Activated CD4-positive, alpha-beta T cell treated with anti-CD3 and anti-CD28 coated beads for 48 hours (primary cell): ENCODE data around the gene RNF144A.

ENCODE experiments used
- DNase-seq: peaks from one replicate; pipeline ENCODE4 v3.0.0-alpha.2; 2020

Gene RNF144A

DNA sequence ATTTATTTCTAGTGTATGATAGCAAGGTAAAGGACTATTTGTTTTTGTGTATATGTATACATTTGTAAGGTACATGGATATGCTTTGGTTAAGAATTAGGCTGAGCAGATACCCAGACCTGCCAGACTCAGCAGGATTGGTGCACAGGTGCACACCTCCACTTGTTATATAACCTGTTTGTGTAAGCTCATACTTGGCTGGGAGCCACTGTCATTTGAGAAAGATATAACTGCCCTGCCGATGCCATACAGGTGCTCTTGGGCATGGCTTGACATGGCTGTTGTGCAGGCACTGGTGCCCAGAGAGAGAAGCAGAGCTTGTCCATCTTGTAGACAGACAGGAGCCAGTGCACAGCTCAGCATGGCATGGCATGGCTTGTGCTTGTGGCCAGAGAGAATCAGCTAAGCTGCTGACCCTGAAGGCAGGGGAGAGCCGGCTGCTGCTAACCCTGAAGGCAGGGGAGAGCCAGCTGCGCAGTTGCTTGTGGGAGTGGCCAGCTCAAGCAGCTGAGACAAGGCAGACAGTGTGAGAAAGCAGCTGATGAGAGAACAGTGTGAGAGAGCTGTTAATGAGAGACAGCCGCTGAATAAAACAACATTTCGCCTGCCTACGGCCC lies 136.5 kb downstream of the RNF144A start:
- no peak for DNase-seq

DNA sequence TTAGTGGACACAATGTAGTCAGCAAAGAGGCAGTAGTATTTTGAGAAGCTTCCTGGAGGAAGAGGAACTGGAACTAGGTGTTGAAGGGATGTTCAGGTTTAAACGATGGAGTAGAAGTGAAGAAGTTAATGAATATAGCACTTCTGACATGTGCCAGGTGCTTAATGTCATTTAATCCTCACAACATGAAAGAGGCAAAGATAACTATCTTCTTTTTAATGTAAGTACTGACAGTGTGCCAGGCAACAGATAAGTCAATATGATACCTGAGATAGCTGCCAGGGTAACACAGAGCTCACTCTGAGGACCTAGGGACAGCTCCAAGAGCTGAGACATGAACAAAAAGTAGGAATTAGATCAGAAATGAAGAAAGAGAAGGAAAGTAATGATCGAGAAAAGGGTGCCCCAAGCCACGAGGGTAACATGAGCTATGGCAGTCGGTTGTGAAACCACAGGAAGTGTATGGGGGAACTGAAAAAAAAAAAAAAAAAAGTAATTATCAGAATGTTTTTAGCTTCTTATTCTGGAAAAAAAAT lies 140.7 kb downstream of the RNF144A start:
- no peak for DNase-seq

DNA sequence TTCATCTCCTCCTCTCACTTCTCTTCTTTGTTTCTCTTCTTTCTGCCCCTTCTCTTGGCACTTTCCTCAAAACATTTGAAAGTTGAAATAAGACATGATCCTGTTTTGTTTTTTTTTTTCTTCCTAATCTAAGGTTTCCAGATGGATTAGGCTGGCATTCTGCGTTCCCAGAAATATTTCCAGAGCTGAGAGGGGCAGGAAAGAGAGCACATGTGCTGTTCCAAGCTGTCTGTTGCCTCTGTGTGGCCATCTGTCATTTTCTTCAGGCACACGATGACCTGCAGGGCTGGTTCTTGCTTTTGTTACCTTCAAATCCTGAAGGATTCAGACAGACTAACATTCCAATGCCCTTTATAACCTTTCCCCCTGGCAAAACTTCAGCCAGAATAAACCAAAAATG lies 142.9 kb downstream of the RNF144A start:
- DNase-seq: no peak

DNA sequence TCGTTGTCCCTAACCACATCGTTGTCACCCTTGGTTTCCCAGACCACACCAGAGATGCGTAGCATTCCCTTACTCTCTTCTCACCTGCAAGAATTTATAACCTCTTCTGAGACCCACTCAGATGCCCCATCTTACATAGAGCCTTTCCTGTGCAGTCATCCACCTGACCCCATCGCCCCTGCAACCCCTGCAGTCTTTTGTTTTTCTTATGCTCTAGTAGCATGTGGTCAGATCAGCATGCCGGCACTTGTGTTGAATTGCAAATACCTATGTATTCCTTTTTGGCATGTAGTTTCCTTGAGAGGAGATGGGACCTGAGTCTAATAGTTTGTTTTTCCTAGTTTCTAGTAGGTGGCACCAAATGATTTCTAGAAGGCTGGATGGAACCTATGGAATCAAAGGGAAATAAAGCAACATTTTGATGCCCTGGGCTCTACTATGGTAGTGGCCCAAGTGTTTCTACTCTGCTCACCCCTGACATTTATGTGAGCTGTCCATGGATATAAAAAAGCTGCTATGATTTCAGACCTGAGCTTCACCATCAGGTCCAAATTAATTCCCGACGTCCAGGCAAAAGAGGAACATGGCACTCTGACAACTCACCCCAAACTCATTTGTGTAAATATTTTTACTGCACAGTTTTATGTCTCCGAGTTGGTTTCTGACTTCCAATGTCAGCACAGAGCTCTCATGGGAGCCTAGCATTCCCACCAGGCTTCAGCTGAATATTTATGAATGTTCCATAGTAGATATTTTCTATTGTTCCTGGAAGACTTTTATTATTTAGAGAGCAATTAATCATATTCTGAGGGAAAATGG lies 143.6 kb downstream of the RNF144A start:
- DNase-seq: no peak

DNA sequence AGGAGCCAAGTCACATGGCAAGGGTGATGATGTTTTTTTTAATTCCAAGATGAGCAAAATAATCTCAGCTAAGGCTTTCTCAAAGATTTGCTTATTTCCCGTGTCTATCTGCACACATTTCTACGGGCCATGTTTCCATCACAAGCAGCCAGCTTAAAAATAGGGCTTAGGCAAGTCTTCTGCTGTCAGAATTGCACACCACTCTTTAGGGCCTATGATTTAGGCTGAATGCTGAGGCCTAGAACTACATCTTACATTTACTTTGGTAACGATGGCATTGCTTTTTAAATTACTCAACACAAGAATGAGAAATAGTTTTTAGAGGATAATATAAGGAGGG lies 144.2 kb downstream of the RNF144A start:
- DNase-seq: no peak

DNA sequence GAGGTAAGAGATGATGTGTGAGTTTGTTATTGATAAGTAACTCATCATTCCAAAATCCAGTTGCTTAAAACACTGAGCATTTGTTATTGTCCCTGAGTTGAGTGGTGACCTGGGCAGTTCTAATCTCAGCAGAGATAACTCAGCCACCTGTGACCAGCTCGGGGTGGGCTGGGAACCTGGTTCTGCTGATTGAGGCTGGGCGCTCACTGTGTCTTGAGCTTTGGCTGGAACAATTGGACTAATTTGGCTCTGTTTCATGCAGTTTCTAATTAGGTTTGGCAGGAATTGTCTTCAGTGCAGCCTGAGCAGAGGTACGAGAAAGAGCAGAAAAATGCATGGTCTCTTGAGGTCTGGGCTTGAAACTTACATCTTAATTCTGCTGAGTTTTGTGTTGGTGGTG lies 144.7 kb downstream of the RNF144A start:
- no peak for DNase-seq

DNA sequence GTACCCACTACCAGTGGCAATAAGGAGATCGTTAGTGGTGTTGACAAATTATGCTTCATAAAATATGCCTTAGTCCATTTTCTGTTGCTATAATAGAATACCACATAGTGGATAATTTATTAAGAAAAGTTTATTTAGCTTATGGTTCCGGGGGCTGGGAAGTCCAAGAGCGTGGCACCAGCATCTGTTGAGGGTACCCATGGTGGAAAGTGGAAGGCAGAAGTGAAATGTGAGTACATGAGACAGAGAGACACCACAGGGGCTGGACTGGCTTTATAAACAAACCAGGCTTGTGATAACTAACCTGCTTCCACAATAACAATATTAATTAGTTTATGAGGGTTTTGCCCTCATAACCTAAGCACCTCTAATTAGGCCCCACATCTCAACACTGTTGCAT lies 146.6 kb downstream of the RNF144A start:
- DNase-seq: no peak

DNA sequence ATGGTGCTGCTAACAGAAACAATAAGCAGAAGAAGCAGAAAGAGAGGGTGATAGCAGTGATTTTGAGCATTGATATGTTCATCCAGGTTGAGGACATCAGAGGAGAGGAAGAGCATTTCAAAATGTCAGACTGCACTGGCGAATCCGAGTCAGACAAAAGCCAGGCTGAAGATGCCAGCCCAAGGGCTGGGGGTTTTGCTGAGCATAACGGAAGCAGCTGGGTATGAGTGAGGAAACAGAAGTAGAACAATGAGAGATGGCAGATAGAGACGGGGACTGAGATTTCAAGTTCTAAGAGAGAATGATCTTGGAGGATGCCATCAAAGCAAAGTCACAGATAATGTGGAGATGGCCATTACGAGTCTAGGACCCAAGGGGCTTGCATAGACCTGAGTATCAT lies 151.2 kb downstream of the RNF144A start:
- DNase-seq: no peak

DNA sequence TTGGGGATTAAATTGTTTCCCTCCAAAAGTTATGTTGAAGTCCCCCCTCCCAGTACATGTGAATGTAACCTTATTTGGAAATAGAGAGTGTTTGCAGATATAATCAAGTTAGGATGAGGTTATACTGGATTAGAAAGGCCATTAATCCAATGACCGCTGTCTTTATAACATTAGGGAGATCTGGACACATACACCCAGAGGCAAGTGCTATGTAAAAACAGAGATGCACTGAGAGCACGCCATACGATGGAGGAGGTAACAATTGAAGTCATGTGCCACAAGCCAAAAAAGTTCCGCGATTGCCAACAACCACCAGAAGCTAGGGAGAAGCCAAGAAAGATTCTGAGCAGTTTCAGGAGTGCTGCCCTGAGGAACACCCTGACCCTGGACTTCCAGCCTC lies 153.3 kb downstream of the RNF144A start:
- no peak for DNase-seq

DNA sequence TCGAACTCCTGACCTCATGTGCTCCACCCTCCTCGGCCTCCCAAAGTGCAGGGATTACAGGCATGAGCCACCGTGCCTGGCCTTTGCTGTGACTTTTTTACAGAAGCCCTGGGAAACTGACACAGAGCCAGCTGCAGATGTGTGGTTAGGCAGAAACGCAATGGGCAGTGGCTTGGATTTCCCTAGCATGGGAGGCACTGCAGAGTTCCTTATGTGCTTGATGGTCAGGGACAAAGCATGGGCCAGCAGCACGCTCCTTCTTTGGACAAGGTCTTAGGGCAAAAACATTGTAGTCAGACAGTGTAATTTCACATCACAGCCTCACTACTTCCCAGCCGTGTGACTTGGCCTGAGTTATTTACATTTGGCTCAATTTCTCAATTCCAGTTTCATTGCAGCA lies 153.9 kb downstream of the RNF144A start:
- no peak for DNase-seq

DNA sequence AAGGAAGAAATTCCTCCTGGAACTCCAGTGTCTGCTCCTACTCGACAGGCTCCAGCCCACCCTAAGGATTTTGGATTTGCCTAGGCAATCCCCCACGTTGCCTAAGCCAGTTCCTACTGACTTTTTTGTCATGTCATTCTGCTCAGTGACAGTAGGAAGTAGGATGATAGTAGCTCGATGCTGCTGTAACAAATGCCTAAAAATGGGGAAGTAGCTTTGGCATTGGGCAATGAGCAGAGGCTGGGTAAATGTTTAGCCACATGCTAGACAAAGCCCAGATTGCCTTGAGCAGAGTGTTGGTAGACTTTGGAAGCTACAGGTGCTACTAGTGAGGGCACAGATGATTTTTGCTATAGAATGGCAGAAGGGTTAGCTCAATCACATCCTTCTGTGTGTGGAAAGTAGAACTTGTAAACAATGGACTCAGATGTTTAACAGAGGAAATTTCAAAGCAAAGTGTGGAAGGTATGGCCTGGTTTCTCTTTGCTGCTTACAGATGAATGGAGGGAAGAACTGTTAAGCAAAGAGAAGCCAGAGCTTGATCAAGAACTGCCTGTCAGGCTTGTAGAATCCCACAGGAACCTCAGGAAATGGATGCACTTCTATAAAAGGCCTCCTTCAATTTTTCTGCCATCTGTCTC lies 154.8 kb downstream of the RNF144A start:
- no peak for DNase-seq

DNA sequence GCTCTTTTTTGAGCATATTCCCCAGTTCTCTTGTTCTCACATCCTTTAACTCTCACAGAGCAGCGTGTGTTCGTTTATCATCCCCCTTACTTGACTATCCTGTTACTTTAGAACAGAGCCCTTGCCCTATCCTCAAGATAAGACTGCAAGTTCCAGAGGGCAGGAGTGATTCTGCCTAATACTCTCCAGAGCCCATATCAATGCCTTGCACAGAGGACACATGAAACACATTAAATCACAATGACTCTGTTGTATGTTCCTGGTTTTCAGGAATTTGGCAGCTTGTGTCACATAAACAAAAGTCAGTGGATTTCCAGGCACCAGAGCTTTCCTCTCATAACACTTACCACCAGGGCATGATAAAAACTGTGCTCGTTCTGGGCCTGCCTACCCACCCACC lies 156.7 kb downstream of the RNF144A start:
- no peak for DNase-seq

DNA sequence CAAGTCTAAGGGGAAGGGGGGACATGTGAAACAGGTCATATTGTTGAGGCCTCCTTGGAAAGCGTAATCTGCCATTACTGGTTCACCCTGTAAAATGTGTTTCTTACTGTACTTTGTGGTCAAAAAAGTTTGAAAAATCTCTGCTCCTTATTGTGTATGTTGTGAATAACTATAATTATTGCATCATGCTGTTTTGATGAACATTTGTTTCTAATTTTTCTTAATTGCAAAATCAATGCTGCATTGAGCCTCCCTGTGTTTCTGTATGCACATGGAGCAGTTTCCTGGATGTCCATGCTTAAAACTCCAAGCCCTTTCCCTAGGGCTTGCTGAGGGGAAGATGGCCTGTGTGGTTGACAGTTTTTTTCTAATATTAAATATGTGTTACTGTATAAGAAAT lies 158.6 kb downstream of the RNF144A start:
- no peak for DNase-seq

DNA sequence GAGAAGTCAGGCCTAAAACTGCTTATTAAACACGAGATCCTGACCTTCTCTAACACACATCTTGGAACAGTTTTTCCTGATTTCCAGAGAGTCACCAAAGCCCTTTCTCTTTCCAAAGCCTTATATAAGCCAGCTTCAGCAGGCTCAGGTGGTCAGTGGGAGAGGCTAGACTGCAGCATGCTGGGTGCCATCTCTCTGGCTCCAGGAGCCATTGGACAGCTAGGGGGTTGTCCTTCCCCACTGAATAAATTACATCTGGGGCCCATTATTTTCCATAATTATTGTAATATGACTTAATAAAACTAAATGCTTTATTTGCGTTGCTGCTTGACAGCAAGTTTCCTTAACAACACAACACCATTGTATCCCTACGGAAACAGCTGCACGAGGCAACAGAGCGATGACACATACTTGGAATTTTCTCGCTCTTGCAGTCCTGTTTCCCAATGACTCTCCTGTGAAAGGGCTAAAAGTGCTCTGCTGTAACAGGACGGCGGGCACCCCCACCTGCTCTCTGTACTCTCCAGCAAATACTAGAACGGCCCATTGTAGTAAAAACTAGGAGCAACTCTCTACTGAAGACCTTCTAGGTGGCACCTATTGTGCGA lies 160.6 kb downstream of the RNF144A start:
- no peak for DNase-seq

DNA sequence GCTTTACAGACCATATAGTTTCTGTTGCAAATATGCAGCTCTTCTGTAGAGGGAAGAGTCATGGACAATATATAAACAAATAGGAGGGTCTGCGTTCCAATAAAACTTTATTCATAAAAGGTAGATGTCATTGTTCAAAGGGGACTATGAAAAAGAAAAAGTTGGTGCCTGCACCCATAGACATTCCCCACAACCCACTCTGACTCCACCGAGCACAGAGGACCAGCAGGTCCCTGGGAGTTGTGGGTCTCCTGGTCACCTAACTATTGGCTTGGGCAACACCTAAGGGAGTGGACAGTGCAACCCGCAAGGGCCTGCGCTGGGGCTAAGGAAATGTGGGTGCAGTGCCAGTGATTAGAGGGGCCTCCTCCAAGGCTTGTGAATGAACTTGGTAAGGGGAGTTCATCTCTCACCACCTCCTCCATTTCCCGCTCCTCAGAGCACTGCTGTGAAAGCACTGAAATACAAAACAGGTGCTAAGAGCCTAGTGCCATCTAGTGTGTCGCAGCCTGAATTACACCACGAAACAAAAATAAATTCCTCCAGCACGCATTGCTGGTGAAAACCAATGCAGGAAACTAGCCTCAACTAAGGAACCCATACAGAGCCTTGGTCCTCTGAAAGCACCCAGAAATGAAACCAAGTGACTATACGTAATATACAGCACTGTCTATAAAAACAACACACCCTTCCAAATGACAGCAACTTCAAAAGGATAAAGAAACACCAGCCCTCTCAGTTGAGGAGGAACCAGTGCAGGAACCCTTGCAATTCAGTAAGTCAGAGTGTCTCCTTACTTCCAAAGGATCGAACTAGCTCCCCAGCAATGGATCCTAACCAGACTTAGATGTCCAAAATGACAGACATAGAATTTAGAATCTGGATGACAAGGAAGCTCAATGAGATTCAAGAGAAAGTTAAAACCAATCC lies 166.6 kb downstream of the RNF144A start:
- peak; percentile 28 for DNase-seq

DNA sequence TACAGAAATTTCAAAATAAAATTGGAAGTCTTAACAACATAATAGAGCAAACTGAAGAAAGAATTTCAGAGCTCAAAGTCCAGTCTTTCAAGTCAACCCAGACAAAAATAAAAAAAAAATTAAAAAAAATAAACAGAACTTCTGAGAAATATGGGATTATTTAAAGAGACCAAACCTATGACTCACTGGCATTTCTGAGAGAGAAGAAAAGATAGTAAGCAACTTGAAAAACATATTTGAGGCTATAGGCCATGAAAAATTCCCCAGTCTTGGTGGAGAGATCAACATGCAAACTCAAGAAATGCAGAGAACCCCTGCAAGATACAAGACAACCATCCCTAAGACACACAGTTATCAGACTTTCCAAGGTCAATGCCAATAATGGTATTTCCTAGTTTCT lies 167.4 kb downstream of the RNF144A start:
- DNase-seq: no peak

DNA sequence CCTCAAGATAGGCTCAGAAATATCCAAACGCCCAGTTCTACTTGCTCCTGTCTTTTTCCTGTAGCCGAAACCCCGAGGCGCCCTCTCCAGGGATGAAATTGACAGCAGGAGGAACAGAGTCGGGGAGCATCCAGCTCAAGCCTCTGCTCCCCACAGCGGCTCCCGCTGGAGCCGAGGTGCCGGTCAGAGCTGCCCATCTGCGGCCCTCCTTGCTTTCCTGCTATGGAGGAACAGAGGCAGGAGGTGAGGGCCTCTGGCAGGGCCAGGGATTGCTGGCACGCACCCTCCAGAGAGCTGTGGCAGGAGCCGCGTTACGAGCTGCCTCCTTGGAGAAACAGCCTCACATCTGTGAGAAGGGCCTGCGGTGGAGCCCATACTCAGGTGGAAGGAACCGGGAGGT lies 172.1 kb downstream of the RNF144A start:
- no peak for DNase-seq

DNA sequence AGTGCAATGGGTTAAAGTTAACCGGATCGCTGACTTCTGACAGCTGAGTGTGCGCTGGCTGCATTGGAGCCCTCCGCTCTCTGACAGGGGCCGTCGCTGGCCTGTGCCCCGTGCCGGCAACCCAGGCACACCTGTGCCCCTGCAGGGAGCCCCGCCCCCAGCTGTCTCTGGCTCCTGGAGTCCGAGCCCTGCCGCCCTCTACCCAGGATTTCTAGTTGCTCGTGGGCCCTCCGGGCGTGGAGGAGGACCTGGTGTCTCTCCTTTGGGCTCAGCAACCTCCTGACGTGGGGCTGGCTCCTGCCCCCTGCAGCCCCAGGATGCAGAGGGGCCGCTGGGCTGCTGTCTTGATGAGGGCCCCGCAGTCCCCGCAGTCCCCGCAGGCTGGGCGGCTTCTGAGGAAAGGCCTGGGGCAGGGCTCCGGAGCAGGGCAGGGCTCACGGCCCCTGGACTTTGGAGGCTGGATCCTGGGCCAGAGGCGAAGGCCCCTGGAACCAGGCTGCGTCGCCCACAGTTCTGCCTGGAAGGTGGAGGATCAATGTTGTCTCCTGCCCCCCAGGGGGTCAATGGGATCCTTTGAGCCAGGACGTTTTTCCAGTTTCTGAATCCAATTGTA lies 172.8 kb downstream of the RNF144A start:
- no peak for DNase-seq

DNA sequence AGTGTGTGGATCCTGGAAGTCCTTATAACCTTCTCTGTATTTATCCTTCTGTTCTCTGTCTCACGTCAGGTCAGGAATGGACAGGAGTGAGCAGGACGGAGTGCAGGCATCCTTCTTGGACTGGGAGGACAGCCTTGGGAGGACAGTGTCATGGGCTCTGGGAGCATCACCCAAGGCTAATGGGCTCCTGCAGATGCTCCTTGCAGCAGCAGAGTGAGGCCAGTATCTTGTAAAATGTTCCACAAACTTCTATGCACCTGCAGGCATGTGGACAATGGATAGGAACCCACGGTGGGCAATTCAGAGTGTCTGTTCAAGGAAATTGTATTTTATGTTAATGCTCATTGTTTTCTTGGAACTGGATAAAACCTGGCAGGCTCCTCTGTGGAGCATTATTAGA lies 176.2 kb downstream of the RNF144A start:
- no peak for DNase-seq
